HG03039 (cell line): Measurements from ENCODE around the gene DDN.

Source experiments
- ATAC-seq: cut with Tn5 transposase; IDR thresholded peaks from one replicate; pipeline ENCODE4 v1.9.1; 2021; ENCODE audit warnings: mild to moderate bottlenecking, moderate library complexity; ENCODE audit not compliant: unreplicated experiment

DDN gene

DNA sequence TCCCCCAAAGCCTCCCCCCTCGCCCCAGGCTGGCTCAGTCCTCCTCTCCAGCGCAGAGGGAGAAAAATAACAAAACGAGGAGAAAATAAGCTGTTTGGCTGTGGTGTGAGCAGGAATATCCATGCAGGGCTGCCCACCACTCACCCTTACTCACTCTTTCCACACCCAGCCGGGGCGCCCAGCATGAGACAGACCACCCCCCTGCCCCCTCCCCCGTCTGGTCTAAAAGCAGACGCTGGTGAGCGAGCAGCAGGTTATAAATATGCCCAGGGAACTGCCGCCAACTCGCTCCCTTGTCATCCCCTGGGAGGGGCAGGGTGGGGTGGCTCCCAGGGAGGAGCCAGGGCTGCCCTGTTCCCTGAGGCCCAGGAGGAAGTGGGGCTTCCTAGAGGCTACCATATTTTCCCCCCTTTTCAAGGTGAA is 13.7 kb downstream of the DDN start:
- no peak for ATAC-seq

GRCh38 chr12:48982397-48983080 is 16.6 kb downstream of the DDN start:
- no peak for ATAC-seq

- no peak for ATAC-seq
Observed at GRCh38 chr12:48981757-48982157, 17.4 kb downstream of the DDN start.

DNA sequence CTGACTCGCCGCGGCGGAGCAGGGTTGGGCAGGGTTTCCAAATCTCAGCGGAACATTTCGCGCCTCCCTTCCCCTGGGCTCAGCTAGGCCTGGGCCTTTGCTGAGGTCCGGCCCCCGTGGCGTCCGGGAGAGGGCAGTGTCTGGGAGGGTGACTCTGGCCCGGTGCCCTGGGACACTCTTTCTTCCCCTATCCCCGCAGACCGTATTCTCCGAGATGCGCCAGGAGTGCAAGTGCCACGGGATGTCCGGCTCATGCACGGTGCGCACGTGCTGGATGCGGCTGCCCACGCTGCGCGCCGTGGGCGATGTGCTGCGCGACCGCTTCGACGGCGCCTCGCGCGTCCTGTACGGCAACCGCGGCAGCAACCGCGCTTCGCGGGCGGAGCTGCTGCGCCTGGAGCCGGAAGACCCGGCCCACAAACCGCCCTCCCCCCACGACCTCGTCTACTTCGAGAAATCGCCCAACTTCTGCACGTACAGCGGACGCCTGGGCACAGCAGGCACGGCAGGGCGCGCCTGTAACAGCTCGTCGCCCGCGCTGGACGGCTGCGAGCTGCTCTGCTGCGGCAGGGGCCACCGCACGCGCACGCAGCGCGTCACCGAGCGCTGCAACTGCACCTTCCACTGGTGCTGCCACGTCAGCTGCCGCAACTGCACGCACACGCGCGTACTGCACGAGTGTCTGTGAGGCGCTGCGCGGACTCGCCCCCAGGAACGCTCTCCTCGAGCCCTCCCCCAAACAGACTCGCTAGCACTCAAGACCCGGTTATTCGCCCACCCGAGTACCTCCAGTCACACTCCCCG is 18.0 kb downstream of the DDN start:
- ATAC-seq = no peak

- ATAC-seq = no peak
Observed at GRCh38 chr12:48980389-48980952, 18.7 kb downstream of the DDN start.

DNA sequence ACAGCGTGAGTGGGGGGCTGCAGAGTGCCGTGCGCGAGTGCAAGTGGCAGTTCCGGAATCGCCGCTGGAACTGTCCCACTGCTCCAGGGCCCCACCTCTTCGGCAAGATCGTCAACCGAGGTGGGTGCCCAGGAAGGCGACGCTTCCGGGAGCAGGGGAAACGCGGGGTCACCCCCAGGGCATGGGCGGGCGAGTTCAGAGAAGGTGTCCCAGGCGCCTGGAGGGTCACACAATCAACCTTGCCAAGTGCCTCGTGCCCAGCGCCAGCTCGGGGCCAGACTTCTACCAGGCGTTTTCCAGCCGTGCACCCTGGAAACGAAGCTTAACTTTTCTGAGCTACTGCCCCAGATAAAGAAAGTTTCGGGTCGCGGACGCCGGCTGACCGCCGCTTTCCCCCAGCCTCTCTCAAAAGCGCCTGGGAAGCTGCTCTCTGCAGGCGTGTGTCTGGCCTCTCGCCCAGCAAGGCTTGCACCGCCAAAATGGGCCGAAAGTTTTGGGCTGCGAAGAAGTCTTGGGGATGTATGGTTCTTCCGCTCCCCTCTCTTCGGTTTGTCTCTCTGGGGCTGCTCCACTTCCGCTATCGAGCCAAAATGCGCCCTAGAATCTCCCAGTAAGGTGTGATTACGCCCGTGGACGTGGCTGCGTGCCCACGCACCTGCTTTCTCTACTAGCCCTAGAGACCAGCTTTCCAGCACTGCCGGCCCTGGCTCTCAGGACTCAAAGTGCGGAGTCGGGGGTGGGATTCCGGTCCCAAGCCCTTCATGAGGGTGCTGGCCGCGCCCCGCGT is 19.4 kb downstream of the DDN start:
- ATAC-seq = no peak

DNA sequence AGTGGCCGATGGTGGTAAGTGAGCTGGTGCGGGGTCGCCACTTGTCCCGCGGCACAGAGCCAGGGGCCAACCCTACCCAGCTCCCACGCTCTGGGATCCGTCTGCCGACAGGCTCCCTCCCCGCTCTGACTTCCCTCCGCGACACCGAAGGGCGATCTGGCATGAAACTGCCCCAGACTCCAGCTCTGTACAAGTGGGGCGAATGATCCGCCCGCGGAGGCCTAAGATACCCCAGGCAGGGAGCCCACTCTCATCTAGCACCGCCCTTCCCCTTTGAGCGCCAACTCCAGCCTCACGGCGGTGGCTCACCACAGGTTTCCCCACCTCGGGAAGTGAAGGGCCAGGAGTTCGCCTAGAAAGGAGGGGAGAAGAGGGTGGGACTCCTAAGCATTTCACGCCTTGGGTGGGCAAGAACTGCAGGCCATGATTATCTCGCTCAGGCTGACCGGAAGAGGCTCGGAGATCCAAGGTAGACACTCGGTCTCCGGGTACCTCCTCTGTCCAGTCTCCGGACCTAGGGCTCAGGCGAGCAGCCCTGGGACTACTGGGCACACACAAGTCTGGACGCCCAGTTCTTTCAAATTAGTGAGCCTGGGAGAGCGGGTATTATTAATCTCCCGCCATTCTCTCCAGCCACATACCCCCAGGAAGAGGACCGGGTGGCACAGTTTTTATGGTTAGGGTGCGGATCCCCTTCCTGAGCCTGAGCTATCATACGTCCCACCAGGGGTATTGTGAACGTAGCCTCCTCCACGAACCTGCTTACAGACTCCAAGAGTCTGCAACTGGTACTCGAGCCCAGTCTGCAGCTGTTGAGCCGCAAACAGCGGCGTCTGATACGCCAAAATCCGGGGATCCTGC is 20.2 kb downstream of the DDN start:
- ATAC-seq = no peak

- ATAC-seq = no peak
Observed at GRCh38 chr12:48978291-48978740, 20.9 kb downstream of the DDN start, which contains the start of gene WNT1. Gene WNT1, plus strand, starts transcription at chr12:48978322. Its CDS starts 329 bp downstream, at chr12:48978651.

GRCh38 chr12:48977290-48978281 is 21.6 kb downstream of the DDN start:
- no peak for ATAC-seq

- no peak for ATAC-seq
Observed at GRCh38 chr12:48973941-48974673, 25.1 kb downstream of the DDN start.

- no peak for ATAC-seq
Observed at GRCh38 chr12:48973531-48973930, 25.6 kb downstream of the DDN start.

DNA sequence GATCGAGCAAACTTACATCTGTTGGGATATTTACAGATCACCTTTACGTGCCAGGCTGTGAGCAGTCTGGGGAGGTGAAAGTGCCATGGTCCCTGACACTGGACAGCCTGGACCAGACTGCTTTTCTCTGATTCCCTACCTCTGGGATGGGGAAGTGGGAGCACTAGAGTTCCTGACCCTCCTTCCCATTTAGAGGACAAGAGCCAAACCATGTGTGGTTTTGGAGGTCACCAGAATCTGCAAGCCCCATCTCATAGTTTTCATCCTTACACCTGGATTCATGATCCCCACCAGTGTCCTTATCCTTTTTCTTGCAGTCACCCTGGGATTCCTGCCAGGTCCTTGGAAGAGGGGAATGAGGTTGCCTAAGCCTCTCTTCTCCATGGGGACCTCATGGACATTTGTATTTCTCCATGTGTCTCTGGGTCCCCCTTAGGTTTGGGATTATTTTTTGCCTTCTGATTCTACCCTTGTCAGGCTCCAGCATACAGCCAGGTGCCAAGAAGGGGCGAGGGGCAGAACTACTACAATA is 26.2 kb downstream of the DDN start:
- no peak for ATAC-seq

DNA sequence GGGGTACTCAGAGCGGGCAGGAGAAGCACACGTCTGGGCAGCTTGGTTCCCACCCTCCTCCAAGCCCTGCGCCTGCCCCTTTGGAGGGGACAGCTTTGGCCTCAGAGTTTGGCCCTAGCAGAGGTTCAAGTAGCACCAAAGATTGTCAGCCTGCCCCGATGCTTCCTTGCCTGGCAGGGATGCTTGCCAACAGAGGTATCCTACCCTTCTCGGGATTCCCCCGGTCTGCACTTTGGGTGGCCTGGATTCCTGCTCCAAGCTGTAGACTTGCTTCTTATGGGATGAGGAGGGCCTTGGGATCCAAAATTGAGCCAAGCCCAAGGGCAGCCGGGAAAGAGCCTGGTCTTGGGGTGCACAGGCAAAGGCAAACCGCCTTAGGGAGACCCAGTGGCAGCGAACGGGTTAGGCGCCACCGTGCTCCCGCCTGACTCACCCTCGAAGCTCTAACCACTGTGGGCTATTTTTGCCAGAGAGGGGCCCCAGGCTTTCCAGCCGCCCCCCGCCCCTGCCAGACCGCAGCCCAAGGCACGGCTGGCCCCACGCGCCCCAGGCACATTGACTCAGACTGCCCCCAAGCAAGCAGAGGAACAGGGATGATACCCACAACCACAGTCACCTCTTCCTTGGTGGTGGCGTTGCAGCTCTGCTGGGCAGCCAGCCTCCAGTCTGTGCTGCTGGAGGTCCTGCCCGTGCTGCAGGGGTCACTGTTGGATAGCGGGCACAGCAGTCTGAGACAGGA is 26.8 kb downstream of the DDN start:
- ATAC-seq = no peak

- ATAC-seq = no peak
Observed at GRCh38 chr12:48970702-48971334, 28.4 kb downstream of the DDN start.

DNA sequence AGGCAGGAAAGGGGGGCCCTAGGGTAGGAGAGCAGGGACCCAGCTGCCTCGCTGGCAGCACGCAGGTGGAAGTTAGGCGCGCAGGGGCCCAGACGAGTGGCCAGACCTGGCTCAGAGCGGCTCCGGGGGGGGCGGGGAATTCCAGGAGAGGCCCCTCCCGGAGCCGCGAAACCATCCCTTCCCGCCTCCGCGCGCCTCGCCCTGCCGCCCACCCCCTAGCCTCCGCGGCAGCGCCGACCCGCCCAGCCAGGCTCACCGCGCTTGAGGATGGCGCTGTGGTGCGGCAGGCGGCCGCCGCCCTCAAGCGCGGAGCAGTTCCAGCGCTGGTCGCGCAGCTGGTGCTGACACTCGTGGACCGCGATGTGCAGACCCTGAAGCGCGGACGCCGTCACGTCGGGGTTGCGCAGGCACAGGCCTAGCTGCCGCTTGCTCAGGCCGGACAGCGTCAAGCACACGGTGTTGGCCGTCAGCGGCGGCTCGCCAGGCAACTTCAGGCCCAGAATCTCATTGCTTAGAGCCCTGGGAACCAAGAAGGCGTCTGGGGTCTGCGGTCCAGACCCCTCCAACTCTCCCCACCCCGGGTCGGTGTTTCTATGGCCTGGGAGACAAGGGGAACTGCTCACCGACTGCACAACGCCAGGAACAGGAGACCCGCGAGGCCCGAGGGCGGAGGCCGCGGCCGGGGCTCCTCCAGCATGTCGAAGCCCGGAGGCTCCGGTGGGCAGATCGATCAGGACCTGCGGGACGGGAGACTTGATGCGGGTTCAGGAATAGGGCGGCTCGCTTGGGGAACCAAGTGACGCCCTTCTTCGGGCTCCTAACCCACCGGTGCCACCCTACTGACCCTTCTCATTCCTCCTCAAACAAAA is 29.1 kb downstream of the DDN start:
- no peak for ATAC-seq
